Measurements from ENCODE around the gene CHMP6. TPM values are rescaled to one million over a fixed set of nuclear protein-coding genes. Genes with fewer than 3 reads are reported as not detected.

The CHMP6 gene
- total RNA-seq, 1 experiment from 2014 or later = 15.0 TPM

DNA sequence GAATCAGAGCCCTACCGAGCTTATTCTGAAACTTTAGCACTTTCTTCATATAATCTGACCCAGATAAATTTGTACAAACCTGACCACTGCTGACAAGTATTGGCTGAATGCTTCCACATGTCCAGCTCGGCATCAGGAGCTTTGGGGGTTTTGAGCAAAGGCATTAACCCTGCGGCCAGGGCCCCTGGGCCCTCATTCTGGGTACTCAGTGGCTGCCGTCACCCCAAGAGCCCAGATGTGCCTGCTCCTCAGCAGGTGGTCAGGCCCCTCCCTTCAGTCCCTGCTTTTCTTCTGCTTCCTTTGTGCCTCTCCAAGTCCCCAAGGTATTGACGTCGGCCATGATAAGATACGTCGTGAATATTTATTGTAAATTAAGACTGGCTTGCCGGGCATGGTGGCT is 47.3 kb upstream of the CHMP6 start:
- H3K27me3 Mint-ChIP-seq (ENCODE audit: low read depth) = no peaks in the 10 kb centered on the region
- H3K27ac Mint-ChIP-seq = peak overlapping the region; percentile 63; the same call in 1 of the 2 replicates
- no peaks in the 10 kb centered on the region for H3K4me1 Mint-ChIP-seq
- H3K4me3 Mint-ChIP-seq = no peak overlapping the region
- no peak for ATAC-seq
- H3K9me3 Mint-ChIP-seq = peaks cover 8% of the 10 kb centered on the region
- CTCF ChIA-PET = interaction anchor here (1.8 kb wide), 1 partner anchor 45 kb away, joined by 5 read pairs; no protein-coding TSS in a partner anchor
- peak; percentile 4 for DNase-seq (ENCODE audit: low spot score)
- POLR2A ChIA-PET = no interaction called here
- TF ChIP-seq, protein P1, sequence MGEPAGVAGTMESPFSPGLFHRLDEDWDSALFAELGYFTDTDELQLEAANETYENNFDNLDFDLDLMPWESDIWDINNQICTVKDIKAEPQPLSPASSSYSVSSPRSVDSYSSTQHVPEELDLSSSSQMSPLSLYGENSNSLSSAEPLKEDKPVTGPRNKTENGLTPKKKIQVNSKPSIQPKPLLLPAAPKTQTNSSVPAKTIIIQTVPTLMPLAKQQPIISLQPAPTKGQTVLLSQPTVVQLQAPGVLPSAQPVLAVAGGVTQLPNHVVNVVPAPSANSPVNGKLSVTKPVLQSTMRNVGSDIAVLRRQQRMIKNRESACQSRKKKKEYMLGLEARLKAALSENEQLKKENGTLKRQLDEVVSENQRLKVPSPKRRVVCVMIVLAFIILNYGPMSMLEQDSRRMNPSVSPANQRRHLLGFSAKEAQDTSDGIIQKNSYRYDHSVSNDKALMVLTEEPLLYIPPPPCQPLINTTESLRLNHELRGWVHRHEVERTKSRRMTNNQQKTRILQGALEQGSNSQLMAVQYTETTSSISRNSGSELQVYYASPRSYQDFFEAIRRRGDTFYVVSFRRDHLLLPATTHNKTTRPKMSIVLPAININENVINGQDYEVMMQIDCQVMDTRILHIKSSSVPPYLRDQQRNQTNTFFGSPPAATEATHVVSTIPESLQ (CRISPR knock-in tag; IDR thresholded peaks at IDR 0.05) = no peak
- TF ChIP-seq ZNF317 (CRISPR knock-in tag; IDR thresholded peaks at IDR 0.05; ENCODE audit: borderline replicate concordance, low read depth) = no peak
- TF ChIP-seq ZNF219 (CRISPR knock-in tag; IDR thresholded peaks at IDR 0.05; ENCODE audit: borderline replicate concordance) = no peak
- no peak for TF ChIP-seq ZNF281 (CRISPR knock-in tag; IDR thresholded peaks at IDR 0.05)
- H3K36me3 Mint-ChIP-seq = peaks cover 17% of the 10 kb centered on the region

GRCh38 chr17:80945736-80946135 is 45.9 kb upstream of the CHMP6 start:
- Mint-ChIP-seq H3K36me3 (peaks cover 17% of the 10 kb centered on the region), H3K27ac (no peak overlapping the region), H3K27me3 (ENCODE audit: low read depth) (no peaks in the 10 kb centered on the region), H3K4me1 (no peaks in the 10 kb centered on the region), H3K9me3 (peaks cover 8% of the 10 kb centered on the region), H3K4me3 (no peak overlapping the region)
- TF ChIP-seq MYBL2 (CRISPR knock-in tag; IDR thresholded peaks at IDR 0.05) (no peak), E2F4 (CRISPR knock-in tag; IDR thresholded peaks at IDR 0.05; ENCODE audit: borderline replicate concordance, low read depth) (no peak), ZNF232 (CRISPR knock-in tag; IDR thresholded peaks at IDR 0.05) (no peak), ZNF512 (CRISPR knock-in tag; IDR thresholded peaks at IDR 0.05; ENCODE audit: borderline replicate concordance) (no peak), FOXK1 (CRISPR knock-in tag; IDR thresholded peaks at IDR 0.05) (no peak), CREM (CRISPR knock-in tag; IDR thresholded peaks at IDR 0.05) (no peak), ZNF423 (CRISPR knock-in tag; IDR thresholded peaks at IDR 0.05) (no peak), ZNF138 (CRISPR knock-in tag; conservative IDR thresholded peaks at IDR 0.05) (no peak), AR (CRISPR knock-in tag; IDR thresholded peaks at IDR 0.05) (no peak), SP1 (CRISPR knock-in tag; conservative IDR thresholded peaks at IDR 0.05) (no peak), ZNF281 (CRISPR knock-in tag; IDR thresholded peaks at IDR 0.05) (no peak), MXD4 (CRISPR knock-in tag; IDR thresholded peaks at IDR 0.05; ENCODE audit: borderline replicate concordance) (no peak)
- CTCF ChIA-PET = no interaction called here
- POLR2A ChIA-PET = no interaction called here
- DNase-seq (ENCODE audit: low spot score) (peak; percentile 8), ATAC-seq (no peak)

All from WTC11 (cell line).